Measurements from ENCODE around the gene TAX1BP3. TPM values are rescaled to one million over a fixed set of nuclear protein-coding genes. Genes with fewer than 3 reads are reported as not detected.

TAX1BP3 gene
- total RNA-seq, 2 experiments from 2014 or later: 6.0 to 6.6 TPM

DNA sequence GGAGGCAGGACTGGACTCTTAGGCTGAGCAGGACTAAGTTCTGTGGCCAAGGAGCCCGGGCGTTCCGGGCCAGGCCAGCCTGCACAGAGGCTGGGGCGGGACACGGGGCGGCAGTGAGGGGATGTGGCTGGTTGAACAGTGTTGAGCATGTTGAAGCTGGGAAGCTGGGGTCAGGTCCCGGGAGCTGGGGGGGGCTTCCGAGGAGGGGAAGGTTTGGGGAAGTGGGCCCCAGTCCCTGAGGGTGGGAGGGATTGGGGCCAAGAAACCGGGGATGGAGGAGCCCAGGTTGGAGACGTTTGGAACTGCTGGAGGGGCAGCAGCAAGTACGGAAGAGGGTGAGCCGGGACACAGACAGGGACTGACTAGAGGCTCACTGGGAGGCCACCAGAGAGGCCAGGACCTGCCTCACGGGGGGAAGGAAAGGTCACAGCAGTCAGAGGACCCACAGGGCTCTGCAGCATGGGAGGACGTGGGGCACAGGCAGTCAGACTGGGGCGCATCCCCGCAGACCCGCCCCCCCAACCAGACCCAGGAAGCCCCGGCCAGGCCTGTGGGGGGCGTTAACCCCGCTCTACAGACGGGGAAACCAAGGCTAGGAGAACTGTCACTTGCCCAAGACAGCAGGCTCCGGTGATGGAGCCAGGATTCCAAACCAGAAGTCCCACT is 9.5 kb downstream of the TAX1BP3 start:
- ChIA-PET CTCF (no interaction called here), POLR2A (no interaction called here)
- ATAC-seq (ENCODE audit: poor library complexity): no peak
- no peaks in the 10 kb centered on the region for H3K36me3 Mint-ChIP-seq (ENCODE audit: low read depth)
- Histone ChIP-seq H3K4me1 (ENCODE audit: insufficient read depth, low read length) (no peaks in the 10 kb centered on the region), H3K27me3 (ENCODE audit: control insufficient read depth in 1 of 2, insufficient read depth in 2 of 2, low read length in 2 of 2) (no peaks in the 10 kb centered on the region), H3K4me3 (ENCODE audit: low read length) (no peak overlapping the region), H3K27ac (ENCODE audit: low read depth in 1 of 2, low read length in 2 of 2) (no peak overlapping the region), H3K36me3 (ENCODE audit: insufficient read depth, low read length) (peaks cover 3% of the 10 kb centered on the region), H3K9me3 (ENCODE audit: control insufficient read depth in 1 of 2, insufficient read depth in 1 of 2, low read length in 2 of 2) (no peaks in the 10 kb centered on the region)
- no peak overlapping the region for H3K27ac Mint-ChIP-seq
- no peaks in the 10 kb centered on the region for H3K4me1 Mint-ChIP-seq (ENCODE audit: low read depth)
- no peak overlapping the region for H3K4me3 Mint-ChIP-seq
- intact Hi-C loops (cut with DNase I, micrococcal nuclease): no loop called here
- TF ChIP-seq, protein P1, sequence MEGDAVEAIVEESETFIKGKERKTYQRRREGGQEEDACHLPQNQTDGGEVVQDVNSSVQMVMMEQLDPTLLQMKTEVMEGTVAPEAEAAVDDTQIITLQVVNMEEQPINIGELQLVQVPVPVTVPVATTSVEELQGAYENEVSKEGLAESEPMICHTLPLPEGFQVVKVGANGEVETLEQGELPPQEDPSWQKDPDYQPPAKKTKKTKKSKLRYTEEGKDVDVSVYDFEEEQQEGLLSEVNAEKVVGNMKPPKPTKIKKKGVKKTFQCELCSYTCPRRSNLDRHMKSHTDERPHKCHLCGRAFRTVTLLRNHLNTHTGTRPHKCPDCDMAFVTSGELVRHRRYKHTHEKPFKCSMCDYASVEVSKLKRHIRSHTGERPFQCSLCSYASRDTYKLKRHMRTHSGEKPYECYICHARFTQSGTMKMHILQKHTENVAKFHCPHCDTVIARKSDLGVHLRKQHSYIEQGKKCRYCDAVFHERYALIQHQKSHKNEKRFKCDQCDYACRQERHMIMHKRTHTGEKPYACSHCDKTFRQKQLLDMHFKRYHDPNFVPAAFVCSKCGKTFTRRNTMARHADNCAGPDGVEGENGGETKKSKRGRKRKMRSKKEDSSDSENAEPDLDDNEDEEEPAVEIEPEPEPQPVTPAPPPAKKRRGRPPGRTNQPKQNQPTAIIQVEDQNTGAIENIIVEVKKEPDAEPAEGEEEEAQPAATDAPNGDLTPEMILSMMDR (IDR thresholded peaks at IDR 0.05): no peak
- no peak for DNase-seq
- H3K27me3 Mint-ChIP-seq: no peaks in the 10 kb centered on the region
- H3K9me3 Mint-ChIP-seq: no peaks in the 10 kb centered on the region

DNA sequence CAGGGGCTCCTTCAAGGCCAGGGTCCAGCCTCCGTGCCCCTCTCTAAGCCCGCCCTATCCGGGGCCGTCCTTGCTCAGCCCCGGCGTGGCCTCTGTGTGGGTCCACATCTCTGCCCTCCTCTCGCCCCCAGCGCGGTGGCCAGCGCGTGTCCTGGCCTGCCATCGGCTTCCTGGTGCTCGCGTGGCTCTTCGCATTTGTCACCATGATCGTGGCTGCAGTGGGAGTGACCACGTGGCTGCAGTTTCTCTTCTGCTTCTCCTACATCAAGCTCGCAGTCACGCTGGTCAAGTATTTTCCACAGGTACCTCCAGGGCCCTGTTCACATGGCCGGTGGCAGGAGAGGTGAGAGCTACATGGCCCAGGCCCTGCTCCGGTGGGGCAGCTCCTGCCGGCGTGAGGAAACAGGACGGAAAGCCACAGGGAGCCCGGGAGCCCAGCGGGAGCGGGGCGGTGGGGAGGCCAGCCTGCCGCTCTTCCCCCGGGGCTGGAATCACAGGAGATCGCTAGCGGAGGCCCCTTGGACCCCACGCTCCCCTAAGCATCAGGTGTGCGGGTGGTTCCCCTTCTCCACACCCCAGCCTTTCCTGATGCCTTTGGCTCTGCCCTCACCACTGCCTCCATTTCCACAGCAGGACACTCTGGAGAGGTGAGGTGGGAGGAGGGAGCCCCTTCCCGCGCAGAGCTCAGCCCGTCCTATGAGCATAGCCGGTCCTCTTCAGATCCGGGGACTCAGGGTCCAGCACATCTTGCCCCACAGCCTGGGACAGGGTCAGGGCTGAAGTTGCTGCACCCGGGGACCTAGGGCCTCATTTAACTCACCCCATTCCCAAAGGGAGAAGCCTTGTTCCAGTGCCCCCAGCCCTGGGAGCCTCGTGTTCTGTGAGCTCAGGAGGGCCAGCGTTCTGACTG is 10.2 kb downstream of the TAX1BP3 start:
- ChIA-PET CTCF (no interaction called here), POLR2A (no interaction called here)
- Mint-ChIP-seq H3K4me1 (ENCODE audit: low read depth) (no peaks in the 10 kb centered on the region), H3K4me3 (no peak overlapping the region), H3K36me3 (ENCODE audit: low read depth) (no peaks in the 10 kb centered on the region), H3K27me3 (no peaks in the 10 kb centered on the region), H3K27ac (no peak overlapping the region), H3K9me3 (no peaks in the 10 kb centered on the region)
- Histone ChIP-seq H3K4me1 (ENCODE audit: insufficient read depth, low read length) (no peaks in the 10 kb centered on the region), H3K27ac (ENCODE audit: low read depth in 1 of 2, low read length in 2 of 2) (no peak overlapping the region), H3K27me3 (ENCODE audit: control insufficient read depth in 1 of 2, insufficient read depth in 2 of 2, low read length in 2 of 2) (no peaks in the 10 kb centered on the region), H3K9me3 (ENCODE audit: control insufficient read depth in 1 of 2, insufficient read depth in 1 of 2, low read length in 2 of 2) (no peaks in the 10 kb centered on the region), H3K36me3 (ENCODE audit: insufficient read depth, low read length) (peaks cover 3% of the 10 kb centered on the region), H3K4me3 (ENCODE audit: low read length) (no peak overlapping the region)
- DNase-seq (no peak), ATAC-seq (ENCODE audit: poor library complexity) (no peak)
- TF ChIP-seq, protein P1 (IDR thresholded peaks at IDR 0.05): no peak
- intact Hi-C loops (cut with DNase I, micrococcal nuclease): no loop called here

DNA sequence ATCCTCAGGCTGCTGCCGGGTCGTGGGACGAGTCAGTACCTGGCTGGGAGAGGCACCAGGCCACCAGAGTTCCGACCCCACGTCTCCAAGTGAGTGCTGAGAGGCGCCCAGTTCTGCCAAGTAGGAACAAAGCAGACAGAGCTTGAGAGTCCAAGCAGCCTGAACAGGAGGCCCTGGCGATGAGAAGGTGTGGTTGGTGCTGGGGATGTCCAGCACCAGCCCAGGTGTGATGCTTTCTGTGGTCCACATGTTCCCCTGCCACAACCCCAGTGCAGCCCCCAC is 10.8 kb downstream of the TAX1BP3 start:
- no peak overlapping the region for H3K4me3 Mint-ChIP-seq
- no peak overlapping the region for H3K4me3 ChIP-seq (ENCODE audit: low read length)
- H3K9me3 ChIP-seq (ENCODE audit: control insufficient read depth in 1 of 2, insufficient read depth in 1 of 2, low read length in 2 of 2): no peaks in the 10 kb centered on the region
- H3K27ac ChIP-seq (ENCODE audit: low read depth in 1 of 2, low read length in 2 of 2): no peak overlapping the region
- no peak for DNase-seq
- H3K4me1 Mint-ChIP-seq (ENCODE audit: low read depth): no peaks in the 10 kb centered on the region
- no peaks in the 10 kb centered on the region for H3K27me3 ChIP-seq (ENCODE audit: control insufficient read depth in 1 of 2, insufficient read depth in 2 of 2, low read length in 2 of 2)
- no peaks in the 10 kb centered on the region for H3K36me3 Mint-ChIP-seq (ENCODE audit: low read depth)
- H3K36me3 ChIP-seq (ENCODE audit: insufficient read depth, low read length): peaks cover 3% of the 10 kb centered on the region
- ChIA-PET CTCF (no interaction called here), POLR2A (no interaction called here)
- H3K4me1 ChIP-seq (ENCODE audit: insufficient read depth, low read length): no peaks in the 10 kb centered on the region
- intact Hi-C loops (cut with DNase I, micrococcal nuclease): no loop called here
- TF ChIP-seq, protein P1 (IDR thresholded peaks at IDR 0.05): no peak
- no peak overlapping the region for H3K27ac Mint-ChIP-seq
- H3K9me3 Mint-ChIP-seq: no peaks in the 10 kb centered on the region
- no peak for ATAC-seq (ENCODE audit: poor library complexity)
- H3K27me3 Mint-ChIP-seq: no peaks in the 10 kb centered on the region
